ENCODE data around the gene WDR5B.

DNA sequence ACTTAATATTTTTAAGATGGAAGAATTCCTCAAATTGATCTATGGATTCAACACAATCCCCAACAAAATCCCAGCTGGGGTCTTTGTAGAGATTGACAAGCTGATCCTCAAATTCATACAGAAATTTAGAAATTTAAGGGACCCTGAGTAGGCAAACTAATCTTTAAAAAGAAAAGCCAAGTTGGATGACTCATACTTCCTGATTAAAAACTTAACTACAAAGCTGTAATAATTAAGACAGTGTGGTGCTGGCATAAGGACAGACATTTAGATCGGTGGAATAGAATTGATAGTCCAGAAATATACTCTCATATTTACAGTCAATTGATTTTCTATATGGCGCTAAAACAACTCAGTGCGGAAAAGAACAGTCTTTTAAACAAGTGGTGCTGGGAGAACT, 20.3 kb downstream of the WDR5B start:
- TF ChIP-seq, protein P1, sequence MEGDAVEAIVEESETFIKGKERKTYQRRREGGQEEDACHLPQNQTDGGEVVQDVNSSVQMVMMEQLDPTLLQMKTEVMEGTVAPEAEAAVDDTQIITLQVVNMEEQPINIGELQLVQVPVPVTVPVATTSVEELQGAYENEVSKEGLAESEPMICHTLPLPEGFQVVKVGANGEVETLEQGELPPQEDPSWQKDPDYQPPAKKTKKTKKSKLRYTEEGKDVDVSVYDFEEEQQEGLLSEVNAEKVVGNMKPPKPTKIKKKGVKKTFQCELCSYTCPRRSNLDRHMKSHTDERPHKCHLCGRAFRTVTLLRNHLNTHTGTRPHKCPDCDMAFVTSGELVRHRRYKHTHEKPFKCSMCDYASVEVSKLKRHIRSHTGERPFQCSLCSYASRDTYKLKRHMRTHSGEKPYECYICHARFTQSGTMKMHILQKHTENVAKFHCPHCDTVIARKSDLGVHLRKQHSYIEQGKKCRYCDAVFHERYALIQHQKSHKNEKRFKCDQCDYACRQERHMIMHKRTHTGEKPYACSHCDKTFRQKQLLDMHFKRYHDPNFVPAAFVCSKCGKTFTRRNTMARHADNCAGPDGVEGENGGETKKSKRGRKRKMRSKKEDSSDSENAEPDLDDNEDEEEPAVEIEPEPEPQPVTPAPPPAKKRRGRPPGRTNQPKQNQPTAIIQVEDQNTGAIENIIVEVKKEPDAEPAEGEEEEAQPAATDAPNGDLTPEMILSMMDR (IDR thresholded peaks at IDR 0.05), result no peak
- no peak for TF ChIP-seq ZFX (IDR thresholded peaks at IDR 0.05; ENCODE audit: borderline replicate concordance)
